H1 (cell line): ENCODE data around the gene AKR1C2. TPM values are rescaled to one million over a fixed set of nuclear protein-coding genes. Genes with fewer than 3 reads are reported as not detected.

Experiments
- CBX8 ChIP-seq: fragments of 300-800, 300-1000 bp; sonication (generic); IDR thresholded peaks from 2 replicates; pipeline ENCODE4 v1.7.1; 2016; ENCODE audit warnings: low read depth, low read length, borderline replicate concordance
- CTBP2 ChIP-seq: IDR thresholded peaks from 2 replicates; pipeline ENCODE4 v1.7.0; 2011; ENCODE audit warnings: borderline replicate concordance, mild to moderate bottlenecking, moderate library complexity, mixed read lengths, low read length; ENCODE audit not compliant: insufficient read depth, insufficient read length
- RBBP5 ChIP-seq: IDR thresholded peaks from 2 replicates; pipeline ENCODE4 v1.7.1; 2012; ENCODE audit warnings: low read depth, mild to moderate bottlenecking, inconsistent platforms, low read length, moderate library complexity, borderline replicate concordance
- polyA plus RNA-seq, 7 experiments: library from polyadenylated mRNA; depleted of rRNA in 3 of 7; stranded (reverse) in 5 of 7; unstranded in 2 of 7; fragments of >200 nt in 5 of 7; fragments of 200-250 nt in 2 of 7; gene quantifications; 1 replicate in 5 of 7; 2 replicates in 1 of 7; 4 replicates in 1 of 7; pipeline versions ENCODE4 v1.2.1 to v1.2.3, GENCODE V29; 2011 to 2013; ENCODE audit warnings: missing spikeins in 2 of 7, mixed read lengths in 2 of 7
- total RNA-seq: library from RNA; stranded (reverse); fragmentation: NEBNext Ultra II Directional; extraction: Animal tissue kit (Norgen Biotek cat#: 25700); gene quantifications from 2 replicates; pipeline ENCODE4 v1.2.1, GENCODE V29; 2021

The AKR1C2 gene
- total and polyA plus RNA-seq, 2 of the 8 experiments (the other 6 are each of a cell fraction or from before 2014, with no cell fraction given), result 0.77 to 1.2 TPM

DNA sequence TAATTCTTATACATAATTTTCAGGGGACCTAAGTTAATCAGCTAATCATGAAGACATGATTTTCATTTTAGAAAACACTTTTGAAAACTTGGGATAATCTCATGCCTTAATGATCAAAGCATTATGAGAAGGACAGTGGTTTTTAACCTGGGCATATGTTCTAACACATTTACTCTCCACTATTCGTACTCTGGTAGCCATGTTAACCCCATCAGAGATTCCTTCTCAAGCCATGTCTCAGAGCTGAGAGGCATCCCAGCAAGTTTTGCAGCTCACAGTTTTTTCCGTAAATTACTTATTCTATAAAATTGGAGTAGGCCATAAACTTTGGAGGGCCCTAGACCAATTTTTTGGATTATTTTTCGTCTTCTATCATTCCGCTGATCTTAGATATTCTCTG is 24.8 kb downstream of the AKR1C2 start (continued):
- TF ChIP-seq CTBP2 (no peak), CBX8 (no peak), RBBP5 (no peak)
